HG02798 (cell line): ENCODE results near the gene AUNIP.

Experiments used
- ATAC-seq: cut with Tn5 transposase; IDR thresholded peaks from one replicate; pipeline ENCODE4 v1.9.1; 2021; ENCODE audit warnings: mild to moderate bottlenecking; ENCODE audit not compliant: unreplicated experiment, poor library complexity

The AUNIP gene, protein sequence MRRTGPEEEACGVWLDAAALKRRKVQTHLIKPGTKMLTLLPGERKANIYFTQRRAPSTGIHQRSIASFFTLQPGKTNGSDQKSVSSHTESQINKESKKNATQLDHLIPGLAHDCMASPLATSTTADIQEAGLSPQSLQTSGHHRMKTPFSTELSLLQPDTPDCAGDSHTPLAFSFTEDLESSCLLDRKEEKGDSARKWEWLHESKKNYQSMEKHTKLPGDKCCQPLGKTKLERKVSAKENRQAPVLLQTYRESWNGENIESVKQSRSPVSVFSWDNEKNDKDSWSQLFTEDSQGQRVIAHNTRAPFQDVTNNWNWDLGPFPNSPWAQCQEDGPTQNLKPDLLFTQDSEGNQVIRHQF

DNA sequence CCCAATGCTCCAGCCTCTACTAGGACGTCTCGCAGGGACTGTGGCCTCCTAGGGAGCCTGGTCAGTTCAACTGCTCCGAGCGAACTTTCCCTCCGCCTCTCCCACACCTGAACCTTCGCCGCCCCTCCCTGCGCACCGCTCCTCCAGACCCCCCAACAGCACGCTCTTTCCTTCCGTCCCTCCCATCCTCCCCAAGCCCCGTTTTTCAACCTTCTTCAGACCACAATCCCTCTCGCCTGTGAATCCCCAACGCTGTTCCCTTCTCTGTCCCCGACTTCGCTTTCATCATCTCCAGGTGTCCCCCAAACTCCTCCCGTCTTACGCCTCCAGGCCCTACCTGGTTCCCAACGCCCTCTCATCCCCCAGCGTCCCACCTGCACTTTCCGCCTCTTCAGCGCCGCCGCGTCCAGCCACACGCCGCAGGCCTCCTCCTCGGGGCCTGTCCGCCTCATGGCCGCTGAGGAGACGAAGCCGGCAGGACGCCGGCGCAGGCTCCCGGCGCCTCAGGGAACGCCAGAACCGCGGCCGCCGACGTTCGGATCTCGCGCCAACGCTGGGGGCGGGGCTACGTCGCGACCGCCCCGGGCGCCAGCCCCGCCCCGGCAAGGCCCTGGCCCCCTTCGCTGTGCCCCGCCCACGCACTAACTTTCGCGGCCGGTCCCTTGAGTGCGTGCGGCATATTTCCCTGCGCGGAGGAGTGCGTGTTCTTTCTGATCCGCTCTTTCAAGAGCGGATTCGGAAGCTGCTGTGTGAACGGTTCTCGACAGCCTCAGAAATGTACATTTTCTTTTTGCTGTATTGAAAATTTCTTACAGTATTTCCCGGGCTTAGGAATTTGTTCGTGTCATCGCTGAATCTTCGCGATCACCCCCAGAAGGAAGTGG lies at the start of gene AUNIP:
Gene AUNIP (minus strand): TSS at position 552 of the 884 bp plus-strand sequence. CDS start 100 bp downstream, at position 452.
- peak; percentile 93 for ATAC-seq

- no peak for ATAC-seq
Measured at GRCh38 chr1:25909040-25909439, 49.8 kb upstream of the AUNIP start.

GRCh38 chr1:25908161-25908560 lies 48.9 kb upstream of the AUNIP start:
- no peak for ATAC-seq

GRCh38 chr1:25907601-25908000 lies 48.3 kb upstream of the AUNIP start:
- no peak for ATAC-seq

GRCh38 chr1:25906644-25907300 lies 47.5 kb upstream of the AUNIP start:
- ATAC-seq: no peak

GRCh38 chr1:25905680-25906643 lies 46.7 kb upstream of the AUNIP start, which contains the start of gene STMN1:
Gene STMN1 (minus strand): TSS chr1:25906419. CDS start chr1:25904676, 1,743 bp downstream.
- peak; percentile 65 for ATAC-seq

DNA sequence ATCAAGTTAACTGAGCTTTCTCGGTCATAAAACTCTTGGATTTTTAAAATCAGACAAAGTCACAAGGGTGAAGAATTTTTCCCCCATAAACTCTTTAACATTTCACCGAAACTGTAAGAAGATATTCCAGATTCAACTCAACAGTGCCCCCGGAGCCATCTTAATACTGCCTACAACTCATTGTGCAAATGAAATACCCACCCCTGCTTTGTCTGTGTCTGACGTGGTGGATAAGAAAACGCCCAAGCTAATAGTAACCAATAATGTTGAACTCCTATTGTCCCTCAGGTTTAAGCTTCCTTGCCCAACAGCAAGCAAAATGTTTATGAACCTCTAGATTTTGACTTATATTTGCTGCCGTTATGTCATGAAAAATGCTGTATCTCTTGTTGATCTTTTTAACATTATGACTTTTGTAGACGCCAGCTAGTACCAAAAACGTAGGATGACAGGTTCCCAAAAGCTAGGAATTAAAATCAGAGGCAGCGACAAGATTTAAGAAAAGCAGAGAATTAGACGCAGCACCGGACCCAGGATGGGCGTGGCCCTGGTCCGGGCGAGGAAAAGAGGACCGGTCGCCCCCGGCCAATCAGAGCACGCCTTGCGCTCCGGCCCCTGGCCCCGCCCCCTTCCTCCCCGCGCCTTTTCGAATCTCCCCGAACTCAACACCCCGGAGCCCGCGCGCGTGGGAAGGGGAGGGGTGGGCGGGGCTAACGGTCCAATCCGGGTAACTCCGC lies 45.9 kb upstream of the AUNIP start:
- peak; percentile 84 for ATAC-seq

DNA sequence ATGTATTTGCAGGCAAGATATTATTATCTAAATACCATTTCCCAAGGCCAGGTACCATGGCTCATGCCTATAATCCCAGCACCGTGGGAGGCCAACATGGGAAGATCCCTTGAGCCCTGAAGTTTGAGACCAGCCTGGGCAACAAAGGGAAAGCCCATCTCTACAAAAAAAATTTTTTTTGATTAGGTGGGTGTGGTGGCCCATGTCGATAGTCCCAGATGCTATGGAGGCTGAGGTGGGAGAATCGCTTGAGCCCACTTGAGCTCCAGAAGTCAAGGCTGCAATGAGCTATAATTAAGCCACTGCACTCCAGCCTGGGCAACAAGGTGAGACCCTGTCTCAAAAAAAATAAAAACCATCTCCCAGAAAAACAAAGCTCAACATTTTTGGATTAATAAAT lies 44.7 kb upstream of the AUNIP start:
- ATAC-seq: no peak

- no peak for ATAC-seq
Measured at GRCh38 chr1:25902462-25902861, 43.2 kb upstream of the AUNIP start.

DNA sequence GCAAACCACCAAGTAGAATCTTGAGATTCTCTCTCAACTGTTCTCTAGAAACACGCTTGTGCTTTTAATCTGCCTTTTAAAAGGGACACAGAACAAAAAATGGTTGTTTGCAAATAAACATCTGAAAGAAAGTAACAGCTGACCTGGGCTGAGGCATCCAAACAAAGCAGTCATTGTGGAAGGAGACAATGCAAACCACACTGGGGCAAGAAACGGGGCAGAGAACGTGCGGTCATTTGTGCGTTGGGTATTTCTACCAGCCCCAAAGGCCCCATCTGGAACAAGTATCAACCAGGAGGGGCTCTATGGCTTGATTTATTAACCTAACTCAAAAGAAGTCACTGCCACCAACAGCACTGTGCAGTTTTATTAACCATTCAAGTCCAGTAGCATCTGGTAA lies 41.0 kb upstream of the AUNIP start:
- ATAC-seq: no peak

DNA sequence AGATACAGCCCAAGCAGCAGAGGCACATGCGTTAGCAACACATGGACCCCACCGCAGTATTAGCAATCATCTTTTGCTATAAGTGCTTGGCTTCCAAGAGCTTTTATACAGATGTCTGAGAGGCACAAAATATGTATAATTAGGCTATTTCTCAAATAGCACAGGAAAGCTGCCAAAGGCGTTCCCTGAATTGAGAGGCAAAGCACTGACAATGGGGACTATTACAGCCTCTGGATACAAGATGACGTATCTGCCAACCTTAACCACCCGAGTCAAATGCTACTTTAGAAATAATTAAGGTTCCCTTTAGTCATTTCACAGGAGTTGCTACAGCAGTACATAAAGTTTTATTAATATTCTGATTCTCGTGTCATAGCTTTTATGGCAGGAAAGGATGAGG lies 40.5 kb upstream of the AUNIP start:
- ATAC-seq: no peak

- ATAC-seq: no peak
Measured at GRCh38 chr1:25898223-25899015, 39.2 kb upstream of the AUNIP start.

DNA sequence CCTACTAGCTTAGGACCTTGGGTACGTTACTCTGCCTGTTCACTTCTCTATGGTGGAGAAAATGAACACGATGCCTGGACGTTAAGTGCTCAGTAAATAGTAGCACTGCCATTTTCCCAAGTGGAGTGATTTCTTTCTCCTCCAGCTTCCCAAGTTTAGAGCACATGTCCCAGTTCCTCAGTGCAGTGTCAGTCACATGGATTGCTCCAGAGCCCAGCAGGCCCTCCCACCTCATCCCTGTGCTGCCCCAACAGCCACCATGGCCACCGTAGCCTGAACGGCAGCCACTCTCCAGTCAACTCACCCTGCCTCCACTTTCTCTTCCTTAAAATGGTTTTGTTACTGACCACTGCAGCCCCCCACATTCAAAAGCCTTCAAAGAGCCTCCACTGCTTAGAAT lies 38.5 kb upstream of the AUNIP start:
- ATAC-seq: no peak

- no peak for ATAC-seq
Measured at GRCh38 chr1:25896266-25896665, 37.0 kb upstream of the AUNIP start.

- peak; percentile 91 for ATAC-seq
Measured at GRCh38 chr1:25895365-25895990, 36.2 kb upstream of the AUNIP start.

DNA sequence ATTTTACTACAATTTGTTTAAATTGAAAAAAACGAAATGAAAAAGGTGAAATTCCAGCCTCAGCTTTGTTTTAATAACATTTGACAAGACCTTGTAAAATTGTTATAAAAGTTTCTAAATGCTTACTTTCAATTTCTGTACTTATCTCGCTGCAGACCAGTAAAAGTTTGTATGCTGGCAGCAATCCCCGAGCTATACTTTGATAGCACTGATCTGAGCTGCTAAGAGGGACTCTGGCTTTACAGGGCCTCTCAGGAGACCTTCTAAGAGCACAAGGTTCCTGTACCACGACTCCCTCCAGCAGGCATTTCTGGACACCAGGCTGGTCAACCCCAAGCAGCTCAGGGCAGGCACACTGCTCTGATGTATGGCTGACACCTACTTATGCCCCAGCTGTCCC lies 33.9 kb upstream of the AUNIP start:
- ATAC-seq: no peak

DNA sequence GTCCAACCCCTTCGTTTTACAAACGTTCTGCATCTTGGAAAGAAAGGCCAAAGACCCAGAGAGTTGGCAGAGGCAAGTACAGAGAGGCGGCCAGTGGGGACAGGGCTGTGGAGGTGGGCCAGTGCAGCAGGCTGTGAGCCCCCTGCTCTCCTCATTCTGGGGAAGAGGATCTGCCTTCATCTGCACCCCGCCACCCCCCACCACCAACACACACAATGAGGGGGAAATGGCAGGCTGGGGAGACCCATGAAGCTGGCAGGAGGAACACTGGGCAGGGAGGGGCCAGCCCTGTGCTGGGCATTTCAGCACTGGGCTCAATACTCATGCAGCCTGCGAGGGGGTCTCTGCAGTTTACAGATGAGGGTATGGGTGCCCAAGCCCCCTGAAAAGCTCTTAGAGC lies 32.3 kb upstream of the AUNIP start:
- no peak for ATAC-seq
